OCI-LY7 (cell line): ENCODE data around the gene CNN1. TPM values are rescaled to one million over a fixed set of nuclear protein-coding genes. Genes with fewer than 3 reads are reported as not detected.
A peak's percentile ranks its signal among the peaks of the same experiment; 100 is the strongest.

Source experiments
- BruUV-seq: library from RNA; stranded (reverse); fragments of 400-500 nt; replicated peaks from 2 replicates; lab custom pipeline; 2021; lab: Mats Ljungman, UMichigan
- CTCF ChIA-PET: fragments of 300-600 bp; sonication (Branson Sonifier 250); formaldehyde crosslinking; loops from one replicate; lab custom pipeline; 2022; ENCODE audit warnings: antibody characterized with exemption; ENCODE audit not compliant: unreplicated experiment; lab: Charles Lee
- POLR2A ChIA-PET: fragments of 300-600 bp; sonication (Branson Sonifier 250); formaldehyde crosslinking; loops from one replicate; lab custom pipeline; 2022; ENCODE audit warnings: antibody characterized with exemption; lab: Charles Lee
- DNase-seq: peaks from one replicate; pipeline ENCODE4 v3.0.0-alpha.2; 2015; ENCODE audit warnings: low spot score
- H2AFZ ChIP-seq: fragments of 200-600 bp; sonication (generic), shearing (Covaris generic); 2 replicates; pipeline ENCODE4 v1.6.1; 2014; ENCODE audit warnings: mild to moderate bottlenecking, antibody characterized with exemption, low read length, moderate library complexity
- H3K27ac ChIP-seq: fragments of 200-600 bp; sonication (generic); 2 replicates; pipeline ENCODE4 v1.5.1; 2014; ENCODE audit warnings: mixed run types, low read depth, mild to moderate bottlenecking, moderate library complexity, low read length, inconsistent platforms; ENCODE audit not compliant: poor library complexity, severe bottlenecking
- H3K36me3 ChIP-seq: fragments of 200-600 bp; sonication (generic); 2 replicates; pipeline ENCODE4 v1.6.1; 2014; ENCODE audit warnings: mild to moderate bottlenecking, antibody characterized with exemption, low read length, moderate library complexity, mixed read lengths; ENCODE audit not compliant: insufficient read depth
- H3K4me1 ChIP-seq: fragments of 200-600 bp; sonication (generic); 2 replicates; pipeline ENCODE4 v1.5.1; 2014; ENCODE audit warnings: mild to moderate bottlenecking, low read length; ENCODE audit not compliant: insufficient read depth, poor library complexity, severe bottlenecking
- H3K4me2 ChIP-seq: fragments of 200-600 bp; sonication (generic); 2 replicates; pipeline ENCODE4 v1.6.1; 2014; ENCODE audit warnings: mild to moderate bottlenecking, low read length
- H3K4me3 ChIP-seq: fragments of 200-600 bp; sonication (generic); 2 replicates; pipeline ENCODE4 v1.5.1; 2014; ENCODE audit warnings: mild to moderate bottlenecking, low read depth, low read length; ENCODE audit not compliant: poor library complexity, severe bottlenecking
- H3K79me2 ChIP-seq: fragments of 200-600 bp; sonication (generic); 2 replicates; pipeline ENCODE4 v1.6.1; 2016; ENCODE audit warnings: low read depth, mild to moderate bottlenecking, low read length, moderate library complexity, mixed read lengths; ENCODE audit not compliant: insufficient read depth
- H3K9me2 ChIP-seq: fragments of 200-600 bp; sonication (generic); 2 replicates; pipeline ENCODE4 v1.6.1; 2016; ENCODE audit warnings: mild to moderate bottlenecking, low read length, mixed read lengths; ENCODE audit not compliant: insufficient read depth
- H3K9me3 ChIP-seq: fragments of 200-600 bp; sonication (generic); 2 replicates; pipeline ENCODE4 v1.6.1; 2014; ENCODE audit warnings: mild to moderate bottlenecking, mixed run types, low read length, mixed read lengths
- H4K20me1 ChIP-seq: fragments of 200-600 bp; sonication (generic); 2 replicates; pipeline ENCODE4 v1.6.1; 2014; ENCODE audit warnings: mild to moderate bottlenecking, antibody characterized with exemption, low read length, moderate library complexity, mixed read lengths; ENCODE audit not compliant: insufficient read depth
- CTCF ChIP-seq: fragments of 200-600 bp; sonication (generic); conservative IDR thresholded peaks from 2 replicates; pipeline ENCODE4 v1.5.1; 2014; ENCODE audit warnings: mild to moderate bottlenecking, antibody characterized with exemption, low read length, moderate library complexity, mixed read lengths
- EZH2phosphoT487 ChIP-seq: fragments of 200-600 bp; sonication (generic); IDR thresholded peaks from 2 replicates; pipeline ENCODE4 v1.6.1; 2018; ENCODE audit warnings: low read depth, borderline replicate concordance, mild to moderate bottlenecking, mixed run types, antibody characterized with exemption, low read length, moderate library complexity, mixed read lengths
- intact Hi-C: fragments of 100-400 bp; cut with micrococcal nuclease; formaldehyde crosslinking; loops from one replicate; pipeline ENCODE4 v1.10.0; 2022; ENCODE audit not compliant: unreplicated experiment
- total RNA-seq, 2 experiments: library from RNA; depleted of rRNA in 1 of 2; stranded (reverse); fragments of >200 nt in 1 of 2; shearing (Covaris generic) in 1 of 2; gene quantifications; 2 replicates each; pipeline ENCODE4 v1.2.3, GENCODE V29; 2014 to 2022

CNN1 gene
- total RNA-seq, 2 experiments from 2014 or later, result not detected

- Histone ChIP-seq H3K36me3 (peaks cover 51% of the 10 kb centered on the region), H2AFZ (no peak overlapping the region), H3K27ac (no peak overlapping the region), H3K9me3 (no peaks in the 10 kb centered on the region), H4K20me1 (no peaks in the 10 kb centered on the region), H3K4me1 (no peaks in the 10 kb centered on the region), H3K4me3 (no peak overlapping the region), H3K9me2 (no peaks in the 10 kb centered on the region), H3K4me2 (no peak overlapping the region), H3K79me2 (no peaks in the 10 kb centered on the region)
- ChIA-PET POLR2A (interaction anchor here (0.6 to 0.7 kb wide), 3 partner anchors 9 to 253 kb away, joined by 3 to 6 read pairs (median 4); no protein-coding TSS in a partner anchor), CTCF (no interaction called here)
- intact Hi-C loops, result no loop called here
- no peak for TF ChIP-seq CTCF
- no peak for TF ChIP-seq EZH2phosphoT487
- no peak for DNase-seq
- BruUV-seq, result no TSS peak
These were observed 24.7 kb upstream of the CNN1 start for GRCh38 chr19:11513946-11514345.

GRCh38 chr19:11519138-11519537 is 19.5 kb upstream of the CNN1 start:
- no peak for DNase-seq
- Histone ChIP-seq H3K27ac (no peak overlapping the region), H4K20me1 (no peaks in the 10 kb centered on the region), H3K4me3 (no peak overlapping the region), H3K4me1 (no peaks in the 10 kb centered on the region), H3K4me2 (no peak overlapping the region), H2AFZ (no peak overlapping the region), H3K9me3 (no peaks in the 10 kb centered on the region), H3K36me3 (peaks cover 42% of the 10 kb centered on the region), H3K79me2 (no peaks in the 10 kb centered on the region), H3K9me2 (no peaks in the 10 kb centered on the region)
- ChIA-PET POLR2A (no interaction called here), CTCF (no interaction called here)
- no TSS peak for BruUV-seq
- intact Hi-C loops, result no loop called here
- TF ChIP-seq EZH2phosphoT487 (no peak), CTCF (no peak)

- Histone ChIP-seq H3K4me3 (peak within 1 kb of the TSS; percentile 80), H3K36me3 (peaks cover 11% of the 10 kb centered on the region), H3K4me2 (peak within 1 kb of the TSS; percentile 88), H2AFZ (peak within 1 kb of the TSS; percentile 78), H3K27ac (peak within 1 kb of the TSS; percentile 53), H3K4me1 (peaks cover 12% of the 10 kb centered on the region), H3K9me3 (no peaks in the 10 kb centered on the region), H3K9me2 (no peaks in the 10 kb centered on the region), H4K20me1 (no peaks in the 10 kb centered on the region), H3K79me2 (peaks cover 14% of the 10 kb centered on the region; the same call in 1 of the 2 replicates)
- TSS peak; percentile 77 for BruUV-seq
- peak; percentile 97 for DNase-seq
- TF ChIP-seq CTCF (no peak), EZH2phosphoT487 (no peak)
- ChIA-PET POLR2A (interaction anchor here (0.6 to 1.0 kb wide), 4 partner anchors 35 to 148 kb away, joined by 3 to 4 read pairs (median 3); no protein-coding TSS in a partner anchor), CTCF (interaction anchor here (0.6 to 0.9 kb wide), 2 partner anchors 50 to 269 kb away, joined by 3 to 9 read pairs; no protein-coding TSS in a partner anchor)
- intact Hi-C loops, result loop anchor here (1.0 kb wide), 2 partner anchors 23 to 46 kb away; partner anchors contain the start of gene ZNF653
These were observed 9.9 kb upstream of the CNN1 start, which contains the start of gene ECSIT for GRCh38 chr19:11528551-11529341. Gene ECSIT, minus strand, starts transcription at chr19:11529134. Its CDS starts 9,964 bp downstream, at chr19:11519170.
